ENCODE measurements around the gene DNAH14. TPM values are rescaled to one million over a fixed set of nuclear protein-coding genes. Genes with fewer than 3 reads are reported as not detected.

Gene DNAH14
- total and polyA plus RNA-seq, 2 of the 8 experiments (the other 6 are each of a cell fraction or from before 2014, with no cell fraction given): 8.4 to 40.7 TPM

- TF ChIP-seq CHD7 (IDR thresholded peaks at IDR 0.05; ENCODE audit: insufficient replicate concordance, low read length): no peak
- no peak for TF ChIP-seq SP2 (IDR thresholded peaks at IDR 0.05; ENCODE audit: low read length)
- TF ChIP-seq SAP30 (IDR thresholded peaks at IDR 0.05; ENCODE audit: insufficient read depth, insufficient replicate concordance, low read length): no peak
- TF ChIP-seq CBX5 (IDR thresholded peaks at IDR 0.05; ENCODE audit: low read depth, low read length): no peak
- no peak; a peak in 1 of 4 replicates for TF ChIP-seq HDAC2 (IDR thresholded peaks at IDR 0.05; ENCODE audit: borderline replicate concordance in 1 of 2, low read depth in 2 of 2, low read length in 2 of 2)
- peak; percentile 20; the same call in 1 of the 2 replicates for TF ChIP-seq TCF12 (IDR thresholded peaks at IDR 0.05; ENCODE audit: low read depth, low read length)
- no peak for TF ChIP-seq ZNF274 (IDR thresholded peaks at IDR 0.05; ENCODE audit: borderline replicate concordance, extremely low read depth, low read length)
- TF ChIP-seq EP300 (IDR thresholded peaks at IDR 0.05; ENCODE audit: borderline replicate concordance in 1 of 2, low read depth in 2 of 2, low read length in 2 of 2): peak in 1 of 2 experiments; percentile 20; a peak in 1 of 3 replicates
- no peak for TF ChIP-seq TAF7 (optimal IDR thresholded peaks at IDR 0.05; ENCODE audit: borderline replicate concordance, low read depth, low read length)
Measured at GRCh38 chr1:224880593-224881307, 48.7 kb upstream of the DNAH14 start (continued).

Measured in H1 (cell line).